Bronchial epithelial cell (primary cell): Measurements from ENCODE around the gene SORCS2. TPM values are rescaled to one million over a fixed set of nuclear protein-coding genes. Genes with fewer than 3 reads are reported as not detected.

ENCODE experiments used
- DNase-seq: peaks from one replicate; pipeline ENCODE4 v3.0.0-alpha.2; 2010; ENCODE audit warnings: low read depth
- FAIRE-seq: peaks from 2 replicates; lab custom pipeline; 2011; peaks lifted over from hg19 to GRCh38; lab: Jason Lieb, UNC
- H3K27me3 ChIP-seq: 2 replicates; pipeline ENCODE4 v1.5.1; 2011; ENCODE audit warnings: low read length; ENCODE audit not compliant: control insufficient read depth, insufficient read depth
- H3K36me3 ChIP-seq: 2 replicates; pipeline ENCODE4 v1.5.1; 2011; ENCODE audit warnings: low read length; ENCODE audit not compliant: control insufficient read depth, insufficient read depth
- H3K4me3 ChIP-seq: 2 replicates; pipeline ENCODE4 v1.5.1; 2011; ENCODE audit warnings: mild to moderate bottlenecking, low read depth, low read length, control low read depth
- CTCF ChIP-seq: IDR thresholded peaks from 2 replicates; pipeline ENCODE4 v1.5.1; 2011; ENCODE audit warnings: mild to moderate bottlenecking, moderate library complexity, low read length, control low read depth, inconsistent platforms; ENCODE audit not compliant: insufficient read depth, severe bottlenecking
- total RNA-seq: library from RNA; depleted of rRNA; stranded (reverse); fragments of >200 nt; gene quantifications from 2 replicates; pipeline ENCODE4 v1.2.1, GENCODE V29; 2014

Gene SORCS2
- total RNA-seq, 1 donor from 2014 or later, result under 0.01 TPM

- TF ChIP-seq CTCF, result no peak
- peaks cover 2% of the 10 kb centered on the region for H3K27me3 ChIP-seq
- FAIRE-seq (no peak), DNase-seq (no peak)
- no peak overlapping the region for H3K4me3 ChIP-seq
- H3K36me3 ChIP-seq, result no peaks in the 10 kb centered on the region
Measured at GRCh38 chr4:7187691-7188090, 4.6 kb upstream of the SORCS2 start.

- no peak for FAIRE-seq
- Histone ChIP-seq H3K27me3 (peaks cover 13% of the 10 kb centered on the region), H3K4me3 (no peak overlapping the region), H3K36me3 (no peaks in the 10 kb centered on the region)
- TF ChIP-seq CTCF, result no peak
- no peak for DNase-seq
Measured at GRCh38 chr4:7189066-7189465, 3.3 kb upstream of the SORCS2 start.

- H3K36me3 ChIP-seq, result no peaks in the 10 kb centered on the region
- peak; percentile 19 for TF ChIP-seq CTCF
- FAIRE-seq (peak; percentile 18), DNase-seq (no peak)
- no peak overlapping the region for H3K4me3 ChIP-seq
- peaks cover 19% of the 10 kb centered on the region for H3K27me3 ChIP-seq
Measured at GRCh38 chr4:7189475-7190277, 2.7 kb upstream of the SORCS2 start.

GRCh38 chr4:7190278-7190594, 2.1 kb upstream of the SORCS2 start:
- H3K27me3 ChIP-seq, result peaks cover 24% of the 10 kb centered on the region

GRCh38 chr4:7190691-7191545, 1.4 kb upstream of the SORCS2 start:
- Histone ChIP-seq H3K27me3 (peaks cover 28% of the 10 kb centered on the region), H3K4me3 (no peak overlapping the region), H3K36me3 (no peaks in the 10 kb centered on the region)
- DNase-seq (no peak), FAIRE-seq (no peak)
- no peak for TF ChIP-seq CTCF

More at GRCh38 chr4:7190278-7190594, 2.1 kb upstream of the SORCS2 start:
- DNase-seq (no peak), FAIRE-seq (no peak)
- TF ChIP-seq CTCF, result no peak
- H3K4me3 ChIP-seq, result no peak overlapping the region
- H3K36me3 ChIP-seq, result no peaks in the 10 kb centered on the region
